ENCODE measurements around the gene ZC2HC1C.

Gene ZC2HC1C

DNA sequence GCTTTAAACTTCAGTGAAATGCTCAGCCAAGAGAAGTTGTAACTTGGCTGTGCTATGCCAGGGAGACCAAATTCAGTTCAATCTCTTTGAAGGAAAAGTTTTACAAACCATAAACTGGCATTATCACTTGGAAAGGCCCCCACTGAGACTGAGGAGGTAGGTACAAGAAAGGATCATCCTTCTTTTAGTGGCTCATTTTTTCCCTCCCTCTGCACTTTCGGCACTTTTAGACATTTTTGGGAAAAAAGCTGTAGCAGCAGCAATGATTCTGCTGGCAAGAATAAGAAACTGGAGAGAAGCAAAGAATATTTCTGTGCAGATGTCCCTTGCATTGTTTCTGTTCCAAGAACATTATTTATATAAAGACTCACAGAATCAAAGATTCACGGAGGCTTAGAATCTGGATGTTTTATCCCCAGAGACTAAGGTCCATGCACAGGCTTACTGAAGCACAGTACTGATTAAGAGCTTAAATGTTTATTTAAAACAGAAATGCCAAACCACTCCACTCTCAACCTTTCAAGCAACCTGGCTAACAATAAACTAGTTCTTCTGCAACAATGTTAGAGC lies 12.3 kb downstream of the ZC2HC1C start:
- TF ChIP-seq, protein P1, sequence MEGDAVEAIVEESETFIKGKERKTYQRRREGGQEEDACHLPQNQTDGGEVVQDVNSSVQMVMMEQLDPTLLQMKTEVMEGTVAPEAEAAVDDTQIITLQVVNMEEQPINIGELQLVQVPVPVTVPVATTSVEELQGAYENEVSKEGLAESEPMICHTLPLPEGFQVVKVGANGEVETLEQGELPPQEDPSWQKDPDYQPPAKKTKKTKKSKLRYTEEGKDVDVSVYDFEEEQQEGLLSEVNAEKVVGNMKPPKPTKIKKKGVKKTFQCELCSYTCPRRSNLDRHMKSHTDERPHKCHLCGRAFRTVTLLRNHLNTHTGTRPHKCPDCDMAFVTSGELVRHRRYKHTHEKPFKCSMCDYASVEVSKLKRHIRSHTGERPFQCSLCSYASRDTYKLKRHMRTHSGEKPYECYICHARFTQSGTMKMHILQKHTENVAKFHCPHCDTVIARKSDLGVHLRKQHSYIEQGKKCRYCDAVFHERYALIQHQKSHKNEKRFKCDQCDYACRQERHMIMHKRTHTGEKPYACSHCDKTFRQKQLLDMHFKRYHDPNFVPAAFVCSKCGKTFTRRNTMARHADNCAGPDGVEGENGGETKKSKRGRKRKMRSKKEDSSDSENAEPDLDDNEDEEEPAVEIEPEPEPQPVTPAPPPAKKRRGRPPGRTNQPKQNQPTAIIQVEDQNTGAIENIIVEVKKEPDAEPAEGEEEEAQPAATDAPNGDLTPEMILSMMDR (IDR thresholded peaks at IDR 0.05; ENCODE audit: low read depth, low read length), result no peak
- DNase-seq (ENCODE audit: extremely low read depth, low read depth), result no peak

DNA sequence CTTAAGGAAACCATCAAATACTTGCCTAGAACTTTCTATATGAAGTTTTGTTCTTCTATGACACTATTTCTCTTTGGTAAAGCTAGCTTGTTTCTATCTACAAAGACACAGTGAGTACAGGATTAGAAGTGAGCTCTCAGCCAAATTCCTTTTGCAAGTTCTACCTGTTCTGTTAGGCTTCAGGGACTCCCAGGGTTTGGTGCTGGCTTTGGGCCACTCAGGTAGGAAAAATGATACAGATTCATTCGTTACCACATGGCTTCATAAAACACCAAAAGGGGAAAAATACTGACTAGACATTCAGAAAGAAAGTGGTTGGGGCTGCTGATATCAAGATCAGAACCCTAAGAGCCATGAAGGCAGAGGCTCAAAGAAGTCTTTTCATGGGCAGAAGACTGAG lies 13.8 kb downstream of the ZC2HC1C start:
- DNase-seq (ENCODE audit: extremely low read depth, low read depth), result no peak
- TF ChIP-seq, protein P1 (IDR thresholded peaks at IDR 0.05; ENCODE audit: low read depth, low read length), result no peak

DNA sequence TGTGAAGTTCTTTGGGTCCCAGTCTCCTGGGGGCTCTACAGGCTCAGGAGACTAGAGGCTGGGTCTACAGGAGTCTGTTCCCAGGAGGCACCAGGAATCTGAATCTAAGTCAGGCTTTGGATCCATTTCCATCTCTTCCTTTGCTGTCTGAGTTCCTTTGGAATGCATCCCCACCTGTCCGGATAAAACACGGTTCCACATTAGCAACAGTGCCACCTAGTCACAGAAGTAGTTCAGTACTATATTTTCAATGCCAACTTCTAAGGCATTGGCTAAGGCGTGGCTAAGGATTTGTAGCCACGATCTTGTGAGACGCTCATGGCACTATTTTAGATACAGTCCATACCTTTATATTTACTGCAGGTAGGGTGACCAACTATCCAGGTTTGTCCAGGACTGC lies 15.1 kb downstream of the ZC2HC1C start:
- DNase-seq (ENCODE audit: extremely low read depth, low read depth), result no peak

DNA sequence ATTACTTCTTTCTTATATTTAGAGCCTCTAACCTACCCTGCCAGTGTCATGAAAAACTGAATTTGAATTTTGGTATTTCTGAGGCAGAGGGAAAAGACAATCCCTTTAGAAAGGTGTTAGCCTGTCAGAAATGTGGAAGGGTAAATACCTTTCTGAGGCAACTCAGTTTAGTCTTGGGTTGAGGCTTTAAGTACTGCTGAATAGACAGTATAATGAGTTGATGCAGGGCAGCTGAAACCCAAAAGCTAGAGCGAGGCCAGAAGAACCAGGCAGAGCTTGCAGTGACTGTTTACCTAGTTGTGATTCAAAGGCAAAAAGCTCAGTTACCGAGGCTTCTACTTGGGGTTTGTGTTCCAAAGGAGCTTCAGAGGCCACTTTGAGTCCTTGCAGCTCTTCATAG lies 18.7 kb downstream of the ZC2HC1C start:
- TF ChIP-seq, protein P1 (IDR thresholded peaks at IDR 0.05; ENCODE audit: low read depth, low read length), result no peak
- DNase-seq (ENCODE audit: extremely low read depth, low read depth), result no peak

More for the DNA sequence above, 15.1 kb downstream of the ZC2HC1C start:
- TF ChIP-seq, protein P1 (IDR thresholded peaks at IDR 0.05; ENCODE audit: low read depth, low read length), result peak; percentile 14

DNA sequence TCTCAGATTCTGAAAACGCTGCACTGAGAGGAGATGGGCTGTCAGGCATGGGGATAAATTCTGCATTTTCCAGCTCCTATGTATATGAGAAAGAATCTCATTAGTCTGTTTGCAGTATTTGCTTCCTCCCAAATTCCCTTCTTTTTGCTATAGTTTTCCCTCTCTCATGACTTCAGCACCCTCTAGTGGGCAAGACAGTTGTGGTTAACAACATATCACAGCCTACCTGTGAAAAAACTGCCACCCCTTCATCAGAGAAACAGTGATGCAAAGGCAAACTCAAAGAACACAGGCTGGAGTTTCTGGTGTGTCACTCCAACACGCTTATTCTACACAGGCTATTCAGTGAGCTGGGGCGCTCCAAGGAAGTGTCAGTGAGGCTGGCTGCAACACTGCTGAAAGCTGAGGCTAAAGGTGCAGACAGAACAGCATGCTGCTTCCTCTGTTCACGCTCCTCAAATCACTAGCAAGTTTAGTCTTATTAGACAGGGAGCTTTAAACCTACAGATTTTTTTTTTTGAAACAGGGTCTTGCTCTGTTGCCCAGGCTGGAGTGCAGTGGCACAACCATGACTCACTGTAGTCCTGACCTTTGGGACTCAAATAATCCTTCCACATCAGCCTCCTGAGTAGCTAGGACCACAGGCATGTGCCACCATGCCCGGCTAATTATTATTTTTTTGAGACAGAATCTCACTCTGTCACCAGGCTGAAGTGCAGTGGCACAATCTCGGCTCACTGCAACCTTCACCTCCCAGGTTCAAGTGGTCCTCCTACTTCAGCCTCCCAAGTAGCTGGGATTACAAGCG lies 19.3 kb downstream of the ZC2HC1C start:
- TF ChIP-seq, protein P1 (IDR thresholded peaks at IDR 0.05; ENCODE audit: low read depth, low read length), result peak; percentile 77
- DNase-seq (ENCODE audit: extremely low read depth, low read depth), result no peak

- TF ChIP-seq, protein P1 (IDR thresholded peaks at IDR 0.05; ENCODE audit: low read depth, low read length), result no peak
- no peak for DNase-seq (ENCODE audit: extremely low read depth, low read depth)
These were observed 20.9 kb downstream of the ZC2HC1C start for GRCh38 chr14:75090353-75090752.

GRCh38 chr14:75091251-75091650 lies 21.8 kb downstream of the ZC2HC1C start:
- TF ChIP-seq, protein P1 (IDR thresholded peaks at IDR 0.05; ENCODE audit: low read depth, low read length), result no peak
- no peak for DNase-seq (ENCODE audit: extremely low read depth, low read depth)

Measured in AG09319 (cell line).